IMR-90 (cell line): ENCODE measurements around the gene NMT1. TPM values are rescaled to one million over a fixed set of nuclear protein-coding genes. Genes with fewer than 3 reads are reported as not detected.

Experiments
- ATAC-seq: fragments of 200-7000 bp; cut with Tn5 transposase; 2 replicates; pipeline ENCODE4 v1.9.1; 2020; ENCODE audit warnings: low read depth, mild to moderate bottlenecking, moderate library complexity
- BruUV-seq: library from RNA; stranded (reverse); fragments of 400-500 nt; replicated peaks from 2 replicates; lab custom pipeline; 2021; lab: Mats Ljungman, UMichigan
- CTCF ChIA-PET: fragments of 300-600 bp; formaldehyde crosslinking; extraction: SDS; loops from one replicate; lab custom pipeline; 2021; ENCODE audit warnings: antibody characterized with exemption; lab: Yijun Ruan, JAX
- POLR2A ChIA-PET: fragments of 300-600 bp; sonication (Branson Sonifier 250); formaldehyde crosslinking; loops from one replicate; lab custom pipeline; 2022; ENCODE audit warnings: antibody characterized with exemption; ENCODE audit not compliant: unreplicated experiment; lab: Charles Lee
- DNase-seq: peaks from one replicate; pipeline ENCODE4 v3.0.0; 2013
- H2AFZ ChIP-seq: replicated peaks from 2 replicates; pipeline ENCODE3; 2013; ENCODE audit warnings: low read length, mild to moderate bottlenecking; ENCODE audit not compliant: poor library complexity
- H2AK5ac ChIP-seq: 2 replicates; pipeline ENCODE4 v1.6.1; 2013; ENCODE audit warnings: low read depth, low read length, inconsistent platforms
- H2AK9ac ChIP-seq: replicated peaks from 2 replicates; pipeline ENCODE3; 2013; ENCODE audit warnings: mild to moderate bottlenecking, low read depth, low read length, moderate library complexity; ENCODE audit not compliant: poor library complexity
- H2BK120ac ChIP-seq: 2 replicates; pipeline ENCODE4 v1.6.1; 2013; ENCODE audit warnings: low read depth, low read length, inconsistent platforms
- H2BK15ac ChIP-seq: 3 replicates; pipeline ENCODE4 v1.6.1; 2013; ENCODE audit warnings: low read depth, low read length, inconsistent platforms
- H2BK20ac ChIP-seq: 2 replicates; pipeline ENCODE4 v1.6.1; 2013; ENCODE audit warnings: low read depth, mild to moderate bottlenecking, inconsistent platforms, low read length, moderate library complexity
- H2BK5ac ChIP-seq: 2 replicates; pipeline ENCODE4 v1.6.1; 2013; ENCODE audit warnings: mild to moderate bottlenecking, low read depth, low read length, inconsistent platforms; ENCODE audit not compliant: poor library complexity, severe bottlenecking
- H3K14ac ChIP-seq: replicated peaks from 2 replicates; pipeline ENCODE4 v1.6.1; 2013; ENCODE audit warnings: low read depth, low read length, inconsistent platforms
- H3K18ac ChIP-seq: 2 replicates; pipeline ENCODE4 v1.6.1; 2013; ENCODE audit warnings: low read depth, low read length, control low read depth
- H3K23ac ChIP-seq: 2 replicates; pipeline ENCODE4 v1.6.1; 2013; ENCODE audit warnings: low read depth, low read length, inconsistent platforms
- H3K27ac ChIP-seq: 2 replicates; pipeline ENCODE4 v1.5.1; 2013; ENCODE audit warnings: mild to moderate bottlenecking, control low read depth, low read length; ENCODE audit not compliant: insufficient read depth
- H3K27me3 ChIP-seq: 2 replicates; pipeline ENCODE4 v1.6.1; 2013; ENCODE audit warnings: low read length; ENCODE audit not compliant: control insufficient read depth, insufficient read depth
- H3K36me3 ChIP-seq: 2 replicates; pipeline ENCODE4 v1.6.1; 2013; ENCODE audit warnings: low read length, mixed read lengths; ENCODE audit not compliant: control insufficient read depth, insufficient read depth
- H3K4ac ChIP-seq: 2 replicates; pipeline ENCODE4 v1.6.1; 2013; ENCODE audit warnings: low read depth, low read length, inconsistent platforms
- H3K4me1 ChIP-seq: 2 replicates; pipeline ENCODE4 v1.6.1; 2013; ENCODE audit warnings: low read length, mixed read lengths; ENCODE audit not compliant: control insufficient read depth, insufficient read depth
- H3K4me2 ChIP-seq: 2 replicates; pipeline ENCODE4 v1.6.1; 2013; ENCODE audit warnings: low read depth, mild to moderate bottlenecking, control low read depth, low read length, moderate library complexity
- H3K4me3 ChIP-seq: 2 replicates; pipeline ENCODE4 v1.5.1; 2013; ENCODE audit warnings: low read depth, mild to moderate bottlenecking, control low read depth, low read length, moderate library complexity; ENCODE audit not compliant: insufficient read depth
- H3K56ac ChIP-seq: 2 replicates; pipeline ENCODE4 v1.6.1; 2013; ENCODE audit warnings: low read length, inconsistent platforms; ENCODE audit not compliant: insufficient read depth; ENCODE audit errors: extremely low read depth
- H3K79me1 ChIP-seq, 2 experiments: 2 replicates each; pipeline ENCODE4 v1.6.1; 2013; ENCODE audit warnings: low read length in 2 of 2, inconsistent platforms in 1 of 2, low read depth in 1 of 2
- H3K9ac ChIP-seq: 2 replicates; pipeline ENCODE4 v1.6.1; 2013; ENCODE audit warnings: low read depth, low read length, control low read depth
- H3K9me1 ChIP-seq: 2 replicates; pipeline ENCODE4 v1.6.1; 2013; ENCODE audit warnings: low read length, inconsistent platforms; ENCODE audit not compliant: insufficient read depth
- H3K9me3 ChIP-seq: 2 replicates; pipeline ENCODE4 v1.6.1; 2013; ENCODE audit warnings: low read length; ENCODE audit not compliant: control insufficient read depth, insufficient read depth
- H4K20me1 ChIP-seq: 2 replicates; pipeline ENCODE4 v1.6.1; 2013; ENCODE audit warnings: low read length, inconsistent platforms; ENCODE audit not compliant: insufficient read depth
- H4K5ac ChIP-seq: 2 replicates; pipeline ENCODE4 v1.6.1; 2013; ENCODE audit warnings: mild to moderate bottlenecking, low read depth, low read length, control low read depth
- H4K8ac ChIP-seq, 2 experiments: 2 replicates each; pipeline ENCODE4 v1.6.1; 2013; ENCODE audit warnings: low read depth in 2 of 2, low read length in 2 of 2, control low read depth in 1 of 2, inconsistent platforms in 1 of 2
- H4K91ac ChIP-seq: 2 replicates; pipeline ENCODE4 v1.6.1; 2013; ENCODE audit warnings: low read depth, low read length, inconsistent platforms; ENCODE audit not compliant: insufficient read depth
- BHLHE40 ChIP-seq: fragments of 150-350 bp; IDR thresholded peaks from 2 replicates; pipeline ENCODE4 v1.6.1; 2016; ENCODE audit warnings: mild to moderate bottlenecking, low read depth, low read length
- CEBPB ChIP-seq: IDR thresholded peaks from 2 replicates; pipeline ENCODE4 v1.6.1; 2012; ENCODE audit warnings: low read depth, low read length, improper control_type of control experiment
- CHD1 ChIP-seq: IDR thresholded peaks from 2 replicates; pipeline ENCODE4 v1.6.1; 2012; ENCODE audit warnings: low read depth, low read length, improper control_type of control experiment
- FOS ChIP-seq: fragments of 150-350 bp; IDR thresholded peaks from 2 replicates; pipeline ENCODE4 v1.6.1; 2016; ENCODE audit warnings: low read depth, low read length
- MAZ ChIP-seq: IDR thresholded peaks from 2 replicates; pipeline ENCODE4 v1.6.1; 2012; ENCODE audit warnings: low read depth, mild to moderate bottlenecking, low read length, improper control_type of control experiment, moderate library complexity, borderline replicate concordance
- RCOR1 ChIP-seq: IDR thresholded peaks from 2 replicates; pipeline ENCODE4 v1.6.1; 2012; ENCODE audit warnings: mild to moderate bottlenecking, low read length, improper control_type of control experiment; ENCODE audit not compliant: insufficient replicate concordance
- SMC3 ChIP-seq: fragments of 150-350 bp; IDR thresholded peaks from 2 replicates; pipeline ENCODE4 v1.6.1; 2016; ENCODE audit warnings: low read depth, mild to moderate bottlenecking, antibody characterized with exemption, low read length, moderate library complexity
- WGBS, 2 experiments: methylation state at CpG; one replicate each; pipeline versions ENCODE4 v1.1.5 to v1.1.7; 2013; ENCODE audit warnings: missing lambda C conversion rate in 2 of 2; ENCODE audit not compliant: insufficient read length in 1 of 2; ENCODE audit errors: extremely low coverage in 2 of 2; 5-methylcytosine and 5-hydroxymethylcytosine counted together
- dilution Hi-C: fragments of 300-500 bp; cut with HindIII; formaldehyde crosslinking; loops from one replicate; pipeline ENCODE4 v1.14.3; 2018; ENCODE audit warnings: low sequenced_read_pairs; ENCODE audit not compliant: unreplicated experiment
- in situ Hi-C: fragments of 300-500 bp; cut with MboI; formaldehyde crosslinking; loops from 3 replicates; pipeline ENCODE4 v1.14.3; 2019; ENCODE audit warnings: low sequenced_read_pairs, inconsistent platforms, mixed read lengths
- intact Hi-C: fragments of 100-400 bp; cut with micrococcal nuclease; formaldehyde crosslinking; loops from 2 replicates; pipeline ENCODE4 v1.10.0; 2022
- polyA plus RNA-seq, 3 experiments: library from polyadenylated mRNA; depleted of rRNA; stranded (reverse); fragments of >200 nt; gene quantifications; 2 replicates each; pipeline ENCODE4 v1.2.3, GENCODE V29; 2012; ENCODE audit warnings: low replicate concordance in 1 of 3
- total RNA-seq: library from RNA; depleted of rRNA; stranded (reverse); fragments of >200 nt; gene quantifications from 2 replicates; pipeline ENCODE4 v1.2.3, GENCODE V29; 2012
- TF ChIP-seq, protein P1 (sequence below): fragments of 150-350 bp; IDR thresholded peaks from 2 replicates; pipeline ENCODE4 v1.6.1; 2017; ENCODE audit warnings: mild to moderate bottlenecking, antibody characterized with exemption, low read length, low read depth

NMT1 gene
- total and polyA plus RNA-seq, 2 of the 4 experiments (the other 2 are of a cell fraction): 38.0 to 60.6 TPM

DNA sequence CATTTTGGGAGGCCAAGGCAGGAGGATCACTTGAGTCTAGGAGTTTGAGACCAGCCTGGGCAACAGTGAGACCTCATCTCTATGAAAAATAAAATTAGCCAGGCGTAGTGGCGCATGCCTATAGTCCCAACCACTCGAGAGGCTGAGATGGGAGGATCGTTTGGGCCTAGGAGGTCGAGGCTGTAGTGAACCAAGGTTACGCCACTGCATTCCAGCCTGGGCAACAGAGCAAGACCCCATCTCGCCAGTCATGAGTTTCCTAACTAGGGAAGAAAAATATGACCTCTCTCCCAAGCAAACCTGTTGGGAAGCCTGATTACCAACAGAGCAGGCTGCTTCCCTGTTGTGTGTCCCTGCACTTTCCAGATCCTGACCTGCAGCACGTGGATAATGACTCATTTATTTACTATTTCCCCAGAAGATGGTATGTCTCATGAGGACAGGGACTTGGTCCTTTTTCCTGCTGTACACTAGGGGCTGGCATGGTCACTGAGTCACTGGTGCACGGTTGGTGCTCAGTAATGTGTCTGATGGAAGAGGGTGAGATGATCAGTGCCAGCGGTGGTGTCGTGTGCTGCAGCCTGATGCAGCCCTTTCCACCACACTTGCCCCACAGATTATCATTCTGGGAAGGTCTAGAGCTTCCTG lies 30.8 kb downstream of the NMT1 start:
- no peak overlapping the region for H2AFZ ChIP-seq
- H3K9me1 ChIP-seq: peaks cover 31% of the 10 kb centered on the region
- POLR2A ChIA-PET: no interaction called here
- DNase-seq: peak; percentile 36
- H3K27me3 ChIP-seq: no peaks in the 10 kb centered on the region
- peak overlapping the region; percentile 46 for H4K91ac ChIP-seq
- no peak overlapping the region for H3K4me2 ChIP-seq
- H3K4me3 ChIP-seq: no peak overlapping the region
- WGBS, 2 experiments: 100% methylated on average over 1 of the region's 11 CpGs; no CpG with 5 or more reads in 1 of the 2 experiments
- peak overlapping the region; percentile 83; the same call in 1 of the 3 replicates for H2BK15ac ChIP-seq
- H3K36me3 ChIP-seq: peaks cover 60% of the 10 kb centered on the region
- intact Hi-C loops (loop anchor here (2.0 kb wide), 2 partner anchors 31 to 41 kb away; partner anchors contain the start of genes NMT1 and PLCD3), dilution Hi-C loops (no loop called here), in situ Hi-C loops (no loop called here)
- peak overlapping the region; percentile 73 for H3K14ac ChIP-seq
- peak overlapping the region; percentile 94 for H3K18ac ChIP-seq
- peak overlapping the region; percentile 94 for H2AK9ac ChIP-seq
- H3K79me1 ChIP-seq: peaks cover 32 to 72% of the 10 kb centered on the region in 2 experiments
- peaks cover 35% of the 10 kb centered on the region for H3K4me1 ChIP-seq
- H2AK5ac ChIP-seq: peak overlapping the region; percentile 99
- H3K4ac ChIP-seq: peak overlapping the region; percentile 82
- H3K9me3 ChIP-seq: 0 out of 2 replicates have a peak, but pooled peaks cover 2% of the 10 kb centered on the region
- TF ChIP-seq, protein P1, sequence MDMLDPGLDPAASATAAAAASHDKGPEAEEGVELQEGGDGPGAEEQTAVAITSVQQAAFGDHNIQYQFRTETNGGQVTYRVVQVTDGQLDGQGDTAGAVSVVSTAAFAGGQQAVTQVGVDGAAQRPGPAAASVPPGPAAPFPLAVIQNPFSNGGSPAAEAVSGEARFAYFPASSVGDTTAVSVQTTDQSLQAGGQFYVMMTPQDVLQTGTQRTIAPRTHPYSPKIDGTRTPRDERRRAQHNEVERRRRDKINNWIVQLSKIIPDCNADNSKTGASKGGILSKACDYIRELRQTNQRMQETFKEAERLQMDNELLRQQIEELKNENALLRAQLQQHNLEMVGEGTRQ: peak; percentile 48; the same call in 1 of the 2 replicates
- TF ChIP-seq CHD1 (no peak), BHLHE40 (peak; percentile 55; the same call in 1 of the 2 replicates), FOS (no peak), SMC3 (no peak), RCOR1 (no peak), CEBPB (no peak), MAZ (no peak)
- H4K20me1 ChIP-seq: peaks cover 5% of the 10 kb centered on the region
- peak overlapping the region; percentile 85 for H2BK5ac ChIP-seq
- peak overlapping the region; percentile 3 to 90; a peak in 2 of 4 replicates for H4K8ac ChIP-seq
- ATAC-seq: no peak
- H3K23ac ChIP-seq: peak overlapping the region; percentile 79
- H2BK20ac ChIP-seq: peak overlapping the region; percentile 79; the same call in 1 of the 2 replicates
- H4K5ac ChIP-seq: peak overlapping the region; percentile 97
- H2BK120ac ChIP-seq: peak overlapping the region; percentile 83
- CTCF ChIA-PET: no interaction called here
- no peak overlapping the region for H3K56ac ChIP-seq
- no peak overlapping the region; the same call in 1 of the 2 replicates for H3K9ac ChIP-seq
- BruUV-seq: no TSS peak
- peak overlapping the region; percentile 99 for H3K27ac ChIP-seq
